ENCODE results near the gene SPTLC1.

DNA sequence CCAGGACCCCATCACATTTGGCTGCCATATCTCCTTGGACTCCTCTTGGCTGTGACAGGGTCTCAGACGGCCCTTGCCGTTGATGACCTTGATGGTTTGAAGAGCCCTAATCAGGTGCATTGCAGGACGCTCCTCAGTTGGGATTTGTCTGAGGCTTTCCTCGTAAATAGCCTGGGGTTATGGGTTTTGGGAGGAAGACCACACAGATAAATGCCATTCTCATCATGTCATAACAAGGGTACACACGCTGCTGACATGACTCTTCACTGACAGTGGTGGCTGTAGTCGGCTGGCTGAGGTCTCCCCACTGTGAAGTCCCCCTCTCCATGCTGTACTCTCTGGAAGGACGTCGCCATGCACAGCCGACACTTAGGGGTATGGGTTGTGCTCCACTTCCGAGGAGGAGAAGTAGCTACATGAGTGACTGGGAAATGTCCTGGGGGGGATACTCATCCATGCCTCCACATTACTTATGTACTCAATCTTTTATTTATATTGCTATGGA is 42.9 kb upstream of the SPTLC1 start:
- TF ChIP-seq, protein P1, sequence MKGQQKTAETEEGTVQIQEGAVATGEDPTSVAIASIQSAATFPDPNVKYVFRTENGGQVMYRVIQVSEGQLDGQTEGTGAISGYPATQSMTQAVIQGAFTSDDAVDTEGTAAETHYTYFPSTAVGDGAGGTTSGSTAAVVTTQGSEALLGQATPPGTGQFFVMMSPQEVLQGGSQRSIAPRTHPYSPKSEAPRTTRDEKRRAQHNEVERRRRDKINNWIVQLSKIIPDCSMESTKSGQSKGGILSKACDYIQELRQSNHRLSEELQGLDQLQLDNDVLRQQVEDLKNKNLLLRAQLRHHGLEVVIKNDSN (IDR thresholded peaks at IDR 0.05): no peak
- TF ChIP-seq TCF12 (IDR thresholded peaks at IDR 0.05; ENCODE audit: low read depth): no peak
- TF ChIP-seq FOXM1 (IDR thresholded peaks at IDR 0.05; ENCODE audit: borderline replicate concordance, low read depth): no peak
- TF ChIP-seq, protein P2, sequence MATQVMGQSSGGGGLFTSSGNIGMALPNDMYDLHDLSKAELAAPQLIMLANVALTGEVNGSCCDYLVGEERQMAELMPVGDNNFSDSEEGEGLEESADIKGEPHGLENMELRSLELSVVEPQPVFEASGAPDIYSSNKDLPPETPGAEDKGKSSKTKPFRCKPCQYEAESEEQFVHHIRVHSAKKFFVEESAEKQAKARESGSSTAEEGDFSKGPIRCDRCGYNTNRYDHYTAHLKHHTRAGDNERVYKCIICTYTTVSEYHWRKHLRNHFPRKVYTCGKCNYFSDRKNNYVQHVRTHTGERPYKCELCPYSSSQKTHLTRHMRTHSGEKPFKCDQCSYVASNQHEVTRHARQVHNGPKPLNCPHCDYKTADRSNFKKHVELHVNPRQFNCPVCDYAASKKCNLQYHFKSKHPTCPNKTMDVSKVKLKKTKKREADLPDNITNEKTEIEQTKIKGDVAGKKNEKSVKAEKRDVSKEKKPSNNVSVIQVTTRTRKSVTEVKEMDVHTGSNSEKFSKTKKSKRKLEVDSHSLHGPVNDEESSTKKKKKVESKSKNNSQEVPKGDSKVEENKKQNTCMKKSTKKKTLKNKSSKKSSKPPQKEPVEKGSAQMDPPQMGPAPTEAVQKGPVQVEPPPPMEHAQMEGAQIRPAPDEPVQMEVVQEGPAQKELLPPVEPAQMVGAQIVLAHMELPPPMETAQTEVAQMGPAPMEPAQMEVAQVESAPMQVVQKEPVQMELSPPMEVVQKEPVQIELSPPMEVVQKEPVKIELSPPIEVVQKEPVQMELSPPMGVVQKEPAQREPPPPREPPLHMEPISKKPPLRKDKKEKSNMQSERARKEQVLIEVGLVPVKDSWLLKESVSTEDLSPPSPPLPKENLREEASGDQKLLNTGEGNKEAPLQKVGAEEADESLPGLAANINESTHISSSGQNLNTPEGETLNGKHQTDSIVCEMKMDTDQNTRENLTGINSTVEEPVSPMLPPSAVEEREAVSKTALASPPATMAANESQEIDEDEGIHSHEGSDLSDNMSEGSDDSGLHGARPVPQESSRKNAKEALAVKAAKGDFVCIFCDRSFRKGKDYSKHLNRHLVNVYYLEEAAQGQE (IDR thresholded peaks at IDR 0.05; ENCODE audit: low read depth): no peak
- TF ChIP-seq, protein P3, sequence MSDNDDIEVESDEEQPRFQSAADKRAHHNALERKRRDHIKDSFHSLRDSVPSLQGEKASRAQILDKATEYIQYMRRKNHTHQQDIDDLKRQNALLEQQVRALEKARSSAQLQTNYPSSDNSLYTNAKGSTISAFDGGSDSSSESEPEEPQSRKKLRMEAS (IDR thresholded peaks at IDR 0.05): no peak
- no peak for TF ChIP-seq CREB1 (IDR thresholded peaks at IDR 0.05; ENCODE audit: low read depth)
- no peak for TF ChIP-seq NFIC (IDR thresholded peaks at IDR 0.05)
- no peak for TF ChIP-seq RAD21 (IDR thresholded peaks at IDR 0.05; ENCODE audit: low read depth)
- no peak for TF ChIP-seq TAF1 (IDR thresholded peaks at IDR 0.05; ENCODE audit: low read depth)
- TF ChIP-seq TEAD4 (IDR thresholded peaks at IDR 0.05): no peak
- no peak for TF ChIP-seq EGR1 (IDR thresholded peaks at IDR 0.05)
- TF ChIP-seq EP300 (IDR thresholded peaks at IDR 0.05; ENCODE audit: borderline replicate concordance): no peak
- no peak for TF ChIP-seq CEBPB (IDR thresholded peaks at IDR 0.05)
- TF ChIP-seq ZBTB7A (IDR thresholded peaks at IDR 0.05; ENCODE audit: low read depth): no peak

Data from Ishikawa (cell line).